Posterior vena cava (tissue), 2 donors: ENCODE results near the gene PARD3B. TPM values are rescaled to one million over a fixed set of nuclear protein-coding genes. Genes with fewer than 3 reads are reported as not detected.

Experiments used
- DNase-seq: peaks from one replicate; pipeline ENCODE4 v3.0.0-alpha.2; 2020; ENCODE audit warnings: low spot score
- intact Hi-C, 2 donors: fragments of 100-400 bp; cut with DNase I; formaldehyde crosslinking; loops; one replicate each; pipeline versions ENCODE4 v1.14.1 to v1.14.2; 2022 to 2023
- total RNA-seq, 2 donors: library from RNA; stranded (reverse); fragmentation: NEBNext Ultra II Directional; extraction: Animal tissue kit (Norgen Biotek cat#: 25700); gene quantifications; one replicate each; pipeline ENCODE4 v1.2.1, GENCODE V29; 2021
- donor health status: DM: yes; HTN: yes; CAD: no.
- donor health status: DM: yes; HTN: yes; CAD: no.

The PARD3B gene
- total RNA-seq, 2 donors from 2014 or later: 37.0 to 48.1 TPM

DNA sequence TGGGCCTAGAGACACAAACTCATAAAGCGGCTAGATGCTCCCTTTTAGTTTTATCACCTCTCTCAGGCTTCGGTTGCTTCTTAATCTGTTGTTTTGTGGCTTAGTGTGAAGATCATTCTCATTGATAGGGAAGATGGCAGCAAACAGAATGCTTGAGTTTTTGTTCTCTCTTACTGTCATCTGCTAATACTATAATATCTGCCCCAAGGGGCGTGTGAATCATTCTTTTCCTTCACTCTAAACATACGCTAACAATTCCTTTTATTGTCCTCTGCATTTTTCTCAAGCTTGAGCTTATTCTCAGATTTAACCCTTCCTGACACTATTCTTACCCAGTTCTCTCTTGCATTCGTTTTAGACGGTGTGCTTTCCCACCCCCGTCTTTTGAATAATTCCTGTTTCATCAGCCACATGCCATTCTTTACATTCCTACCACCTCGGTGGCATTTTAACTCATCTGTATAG is 813.1 kb downstream of the PARD3B start:
- intact Hi-C loops: no loop called here
- DNase-seq: no peak

DNA sequence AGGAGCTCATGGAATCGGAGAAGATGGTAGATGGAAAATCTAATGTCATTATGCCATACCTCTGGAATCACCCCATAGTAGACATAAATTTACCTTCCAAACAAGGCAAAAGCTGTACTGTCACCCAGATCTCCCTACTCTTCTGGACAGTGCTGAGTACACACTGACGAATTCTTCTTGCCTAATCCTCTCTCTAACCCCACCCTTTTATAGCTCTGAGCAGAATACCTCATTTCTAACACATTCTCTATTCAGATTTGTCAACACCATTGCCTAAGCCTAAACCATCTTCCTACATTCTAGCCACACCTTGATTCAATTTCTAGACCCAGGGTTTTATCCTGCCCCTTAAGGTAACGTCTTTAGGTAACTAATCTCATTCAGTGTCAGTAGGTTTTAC is 816.0 kb downstream of the PARD3B start:
- DNase-seq: no peak
- intact Hi-C loops: no loop called here

DNA sequence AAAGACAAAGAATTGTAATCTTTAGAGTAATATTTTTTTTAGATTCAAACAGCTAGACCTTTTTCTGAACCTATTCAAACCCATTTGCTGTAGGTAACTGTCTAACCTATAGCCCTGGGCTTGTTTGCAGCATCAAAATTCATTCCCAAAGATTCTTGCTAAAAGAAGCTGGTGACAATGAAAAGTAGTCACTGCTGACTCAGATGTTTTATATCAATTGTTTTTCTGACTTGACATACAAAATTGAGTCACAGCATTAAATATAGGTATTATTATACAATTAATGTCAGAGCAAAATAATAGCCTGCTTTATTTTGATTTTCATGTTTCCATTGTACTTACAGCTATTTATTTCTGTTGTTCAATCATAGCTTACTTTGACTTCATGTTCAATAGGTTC is 816.7 kb downstream of the PARD3B start:
- DNase-seq: no peak
- intact Hi-C loops: no loop called here

DNA sequence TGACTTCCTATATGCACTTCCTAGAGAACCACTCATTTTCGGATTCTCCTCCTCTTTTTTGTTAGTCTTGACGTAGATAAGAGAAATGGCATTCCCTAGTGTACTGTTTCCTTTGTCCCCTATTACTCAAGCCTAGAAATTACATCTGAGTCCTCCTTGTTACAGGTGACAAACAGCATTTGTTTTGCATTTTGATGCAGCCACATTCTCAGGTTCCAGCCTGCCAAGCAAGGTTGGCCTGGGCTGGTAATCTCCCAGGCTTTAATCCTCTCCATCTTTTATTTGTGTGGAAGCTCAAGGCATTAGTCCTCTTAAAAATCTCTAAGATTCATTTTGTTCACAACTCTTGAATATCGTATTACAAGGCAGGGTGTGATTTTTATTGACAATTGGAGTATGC is 819.0 kb downstream of the PARD3B start:
- intact Hi-C loops: no loop called here
- DNase-seq: no peak

DNA sequence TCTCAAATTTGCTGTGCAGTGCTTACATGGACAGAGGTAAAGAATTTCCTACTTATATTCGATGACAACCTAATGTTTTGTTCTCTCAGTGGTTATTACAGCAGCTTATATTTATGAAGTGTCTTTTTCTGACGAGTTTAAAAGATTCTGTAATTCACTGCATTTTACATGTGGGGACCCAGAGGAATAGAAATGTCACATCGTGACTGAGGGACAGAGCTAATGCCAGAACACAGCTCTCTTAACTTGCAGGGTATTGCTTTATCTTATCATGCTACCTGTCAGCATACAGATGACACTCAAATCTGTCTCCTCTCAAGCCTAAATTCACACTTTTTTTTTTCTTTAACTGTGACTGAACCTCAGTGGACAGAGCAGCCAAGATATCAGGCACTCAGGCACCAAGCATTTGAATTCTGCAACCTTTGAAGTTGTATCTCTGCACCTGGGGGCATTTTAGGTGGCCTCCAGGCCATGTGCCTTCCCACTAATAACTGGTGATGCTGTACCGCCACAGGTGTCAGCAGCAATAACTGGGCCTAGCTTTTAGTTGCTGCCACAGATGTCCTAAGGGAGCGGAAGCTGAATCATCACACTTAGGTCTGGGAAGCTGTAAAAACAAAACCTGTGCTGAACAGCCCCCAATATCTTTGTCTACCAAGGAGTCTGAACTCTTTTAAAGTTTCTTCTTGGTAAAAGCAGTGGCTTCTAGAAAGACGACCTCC is 821.2 kb downstream of the PARD3B start:
- intact Hi-C loops: no loop called here
- no peak for DNase-seq

DNA sequence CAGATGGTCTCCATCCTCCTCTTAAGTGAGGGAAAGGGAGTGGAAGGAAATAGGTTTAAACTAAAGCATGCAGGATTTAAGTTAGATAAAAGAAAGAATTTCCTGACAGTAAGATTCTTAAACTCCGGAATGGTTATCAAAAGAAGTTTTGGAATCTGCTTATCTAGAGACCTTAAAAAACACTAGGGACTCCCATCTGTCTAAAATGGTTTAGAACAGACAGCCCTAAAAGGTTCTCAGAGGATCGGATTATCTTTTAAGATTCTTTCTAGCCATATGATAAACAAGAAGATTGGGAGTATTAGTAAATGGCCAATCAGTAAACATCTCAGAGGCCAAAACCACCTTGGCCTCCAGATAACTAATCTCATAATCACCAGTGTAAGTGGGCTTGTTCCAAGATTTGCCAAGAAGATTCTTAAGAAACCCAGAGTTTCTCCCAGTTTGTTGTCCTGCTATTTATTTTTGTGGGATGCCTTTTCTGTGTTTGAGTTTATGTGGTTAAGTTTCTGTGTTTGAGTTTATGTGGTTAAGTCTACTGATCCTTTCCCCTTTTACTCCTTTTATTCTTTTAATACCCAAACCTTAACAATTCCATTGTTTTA is 822.2 kb downstream of the PARD3B start:
- DNase-seq: no peak
- intact Hi-C loops: no loop called here

DNA sequence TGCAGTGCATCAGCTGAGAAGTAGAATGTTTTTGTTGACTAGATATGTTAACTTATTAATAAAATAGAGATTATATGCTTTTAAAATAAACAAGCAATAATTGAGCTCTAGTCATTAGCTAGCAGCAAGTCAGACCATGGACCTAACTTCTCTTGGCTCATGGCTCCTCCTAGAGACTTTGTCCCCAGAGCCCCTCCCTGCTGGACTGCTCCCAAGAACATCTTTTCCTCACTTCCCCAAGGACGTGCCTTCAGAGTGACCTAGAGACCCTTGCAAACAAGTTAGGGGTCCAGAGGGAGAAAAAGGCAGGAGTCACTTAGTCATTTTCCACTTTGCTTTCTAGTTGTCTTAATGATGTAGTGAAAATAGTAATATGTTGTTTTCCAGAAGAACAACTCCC is 824.5 kb downstream of the PARD3B start:
- intact Hi-C loops: no loop called here

DNA sequence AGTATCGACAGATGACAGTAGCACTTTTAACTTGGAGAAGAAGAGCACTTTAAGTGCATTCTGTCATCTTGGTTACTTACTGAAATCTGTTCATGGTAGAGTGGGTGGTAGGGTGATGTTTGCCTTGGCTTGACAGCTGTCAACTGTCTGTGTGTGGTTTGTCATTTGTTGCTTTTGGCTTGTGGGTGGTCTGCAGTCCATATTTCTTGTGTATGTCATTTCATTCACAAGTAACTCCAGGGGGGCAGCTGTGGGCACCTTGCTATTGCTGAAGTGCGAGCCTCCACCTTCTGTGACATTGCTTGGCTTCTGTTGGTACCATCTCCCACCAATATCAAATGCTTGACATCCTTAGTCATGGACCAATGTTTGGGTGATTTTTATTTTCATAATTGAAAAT is 825.5 kb downstream of the PARD3B start:
- intact Hi-C loops: no loop called here
- no peak for DNase-seq

More for the DNA sequence above, 824.5 kb downstream of the PARD3B start:
- no peak for DNase-seq

DNA sequence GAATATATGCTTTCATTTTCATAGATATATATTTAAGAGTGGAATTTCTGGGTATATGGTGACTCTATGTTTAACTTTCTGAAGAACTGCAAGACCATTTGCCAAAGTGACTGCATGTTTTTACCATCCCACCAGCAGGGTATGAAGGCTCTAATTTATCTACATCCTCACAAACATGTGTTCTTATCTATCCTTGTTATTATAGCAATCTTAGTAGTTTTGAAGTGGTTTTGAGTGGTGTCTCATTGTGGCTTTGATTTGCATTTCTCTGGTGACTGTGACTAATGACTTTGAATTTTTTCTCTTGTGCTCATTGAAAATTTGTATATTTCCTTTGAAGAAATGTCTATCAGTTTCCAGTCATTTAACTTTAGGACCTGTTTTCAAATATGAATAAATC is 826.9 kb downstream of the PARD3B start:
- intact Hi-C loops: no loop called here
- DNase-seq: no peak

DNA sequence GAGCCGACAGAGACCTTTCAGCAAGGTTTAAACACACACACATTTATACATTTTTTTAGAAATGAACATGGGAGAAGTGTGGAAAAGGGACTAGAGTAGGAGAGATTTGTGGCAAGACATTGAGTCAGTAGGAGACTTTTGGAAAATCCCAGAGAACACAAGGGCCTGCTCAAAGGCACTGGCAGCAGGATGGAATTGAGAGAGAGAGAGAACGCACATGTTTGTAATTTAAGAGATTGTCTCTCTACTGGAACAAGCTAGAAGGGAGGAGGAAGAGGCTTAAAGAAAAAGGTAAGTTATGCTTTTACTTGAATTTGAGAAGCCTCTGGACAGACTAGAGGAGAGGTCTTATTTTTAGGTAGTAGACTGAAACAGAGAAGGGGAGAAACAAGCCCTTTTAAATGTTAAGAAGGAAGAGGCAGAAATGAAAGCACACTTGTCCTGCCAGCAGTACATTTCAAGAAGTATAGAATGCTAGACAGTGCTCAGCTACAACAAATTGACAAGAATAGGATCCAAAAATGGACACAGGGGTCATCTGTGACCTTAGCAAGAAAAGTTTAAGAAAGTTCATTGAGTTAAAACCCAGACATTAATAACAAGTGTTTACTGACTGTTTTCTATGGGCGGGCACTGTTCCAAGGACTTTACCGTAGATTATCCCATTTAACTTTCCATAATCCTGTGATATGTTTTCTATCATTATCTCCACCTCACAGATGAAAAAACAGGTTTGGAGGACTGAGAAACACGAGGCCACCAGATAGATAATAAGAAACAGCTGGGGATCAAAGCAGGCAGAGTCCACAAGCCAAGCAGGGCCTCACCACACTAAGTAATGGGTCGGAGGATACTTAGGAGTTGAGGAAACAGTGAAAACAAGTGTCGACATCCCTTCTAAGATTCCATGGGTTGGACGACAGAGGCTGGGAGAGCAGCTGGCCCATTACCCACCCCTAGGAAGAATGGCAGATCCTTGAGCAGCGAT is 830.5 kb downstream of the PARD3B start:
- intact Hi-C loops: no loop called here
- DNase-seq: no peak

DNA sequence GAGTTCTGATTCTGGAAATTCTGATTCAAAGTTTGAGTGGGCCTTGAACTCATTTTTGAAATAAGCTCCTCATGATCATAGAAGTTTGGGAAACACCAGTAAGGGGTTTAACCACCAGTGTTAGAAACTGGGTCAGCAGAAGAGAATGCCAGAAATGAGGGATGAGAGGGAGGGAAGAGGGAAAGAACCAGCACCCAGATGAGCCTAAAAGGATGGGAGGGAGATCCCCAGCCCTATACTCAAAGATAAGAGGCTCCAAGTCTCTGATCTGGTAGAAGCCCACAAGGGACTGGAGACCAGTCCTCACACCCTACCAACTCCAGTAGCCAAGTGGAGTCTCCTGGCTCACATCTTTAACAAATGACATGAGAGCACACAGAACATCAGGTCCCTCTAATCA is 832.0 kb downstream of the PARD3B start:
- no peak for DNase-seq
- intact Hi-C loops: no loop called here

DNA sequence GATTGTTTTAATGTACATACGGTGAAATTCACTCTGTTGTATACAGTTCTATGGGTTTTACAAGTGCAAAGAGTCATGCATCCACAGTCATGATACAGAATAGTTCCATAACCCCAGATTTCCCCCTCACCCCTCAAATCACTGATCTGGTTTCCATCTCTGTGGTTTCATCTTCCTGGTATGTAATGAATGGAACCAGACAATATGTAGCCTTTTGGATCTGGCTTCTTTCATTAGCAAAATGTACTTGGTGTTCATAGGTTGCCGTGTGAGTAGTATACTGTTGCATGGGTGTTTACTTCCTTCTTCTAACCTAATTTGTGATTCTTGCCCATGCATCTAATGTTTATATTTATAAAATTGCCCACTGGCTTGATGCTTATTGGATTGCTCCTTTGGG is 838.3 kb downstream of the PARD3B start:
- intact Hi-C loops: no loop called here
- no peak for DNase-seq

DNA sequence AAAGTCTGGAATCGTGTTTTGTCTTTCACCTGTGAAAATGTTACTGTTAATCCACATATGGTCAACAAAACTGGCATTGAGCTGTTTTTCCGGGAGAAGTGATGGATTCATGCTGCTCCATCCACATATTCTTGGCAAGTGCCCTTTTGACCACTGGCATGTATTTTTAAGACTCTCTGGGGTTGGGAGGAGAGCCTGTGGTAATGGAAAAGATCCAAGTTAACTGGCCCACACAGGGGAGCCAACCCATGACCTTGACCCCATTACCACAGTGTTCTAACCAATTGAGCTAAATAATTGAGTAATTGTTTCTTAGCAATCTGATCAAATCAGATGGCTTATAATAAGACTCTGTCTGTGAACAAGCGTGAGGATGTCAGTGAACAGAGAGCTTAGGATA is 840.8 kb downstream of the PARD3B start:
- DNase-seq: no peak
- intact Hi-C loops: no loop called here

DNA sequence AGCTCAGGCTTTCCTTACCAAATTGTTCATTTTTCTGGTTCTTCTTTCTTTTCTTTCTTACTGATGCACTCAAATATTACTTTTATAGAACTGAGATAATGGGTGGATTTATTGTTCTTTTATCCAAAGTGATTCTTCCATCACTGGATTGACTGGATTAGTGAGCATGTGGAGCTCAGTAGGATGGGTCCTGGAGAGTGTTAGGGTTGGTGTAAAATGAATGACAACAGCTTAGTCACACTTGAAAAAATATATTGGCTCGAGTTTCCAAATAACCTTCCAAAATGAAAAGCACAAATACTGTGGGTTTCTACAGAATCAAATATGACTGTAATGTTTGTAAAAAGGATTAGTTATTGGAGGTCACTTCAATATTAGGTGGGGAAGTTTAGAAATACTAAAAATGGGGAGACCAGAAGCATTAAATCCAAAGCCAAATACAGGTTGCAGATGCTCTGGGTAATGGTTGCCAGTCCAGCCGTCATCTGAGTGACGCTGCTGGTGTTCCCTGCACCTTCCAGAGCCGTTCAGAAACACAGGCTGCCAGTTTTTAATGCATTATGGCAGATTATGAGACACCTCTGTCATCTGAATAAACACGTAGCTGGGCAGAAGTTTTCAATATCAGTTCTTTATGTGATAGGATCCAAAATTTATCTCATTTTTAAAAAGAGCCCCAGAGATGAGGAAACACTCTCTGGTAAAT is 842.2 kb downstream of the PARD3B start:
- DNase-seq: no peak
- intact Hi-C loops: no loop called here

DNA sequence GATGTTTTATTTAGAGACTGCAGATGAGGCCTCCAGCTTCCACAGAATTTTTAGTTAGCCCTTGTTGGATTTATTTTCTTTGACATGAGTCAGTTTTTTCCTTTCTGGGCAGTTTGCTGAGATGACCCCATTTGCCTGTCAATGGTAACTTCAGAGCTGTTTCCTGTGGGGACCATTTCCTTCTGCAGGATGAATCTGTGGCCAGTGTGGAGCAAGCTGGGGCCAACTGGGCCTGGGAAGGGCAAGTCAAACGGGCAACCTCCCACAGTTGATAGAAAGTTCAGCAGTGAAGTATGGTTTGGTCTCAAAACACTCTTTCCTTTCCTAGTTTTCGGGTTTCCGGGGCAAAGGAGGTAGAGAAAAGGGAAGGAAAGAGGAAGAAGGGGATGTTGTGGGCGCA is 845.6 kb downstream of the PARD3B start:
- DNase-seq: no peak
- intact Hi-C loops: no loop called here

DNA sequence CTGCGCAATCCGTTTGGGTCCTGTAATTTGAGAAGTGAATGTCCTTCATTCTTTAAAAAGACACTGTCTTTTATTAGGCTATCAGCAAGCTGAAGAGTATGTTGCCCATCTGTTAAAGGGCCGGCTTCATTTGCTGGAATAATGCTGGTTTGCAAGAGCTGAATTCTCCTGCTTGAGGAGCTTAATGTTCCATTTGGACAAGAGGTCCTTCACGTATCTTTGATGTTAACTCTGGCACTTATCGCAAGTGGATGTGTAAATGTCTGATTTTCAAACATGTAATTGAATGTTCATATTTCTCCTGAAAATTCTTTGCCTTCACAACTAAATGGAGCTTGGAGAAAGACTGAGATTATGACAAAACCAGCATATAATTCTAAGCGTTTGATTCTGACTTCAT is 856.2 kb downstream of the PARD3B start:
- intact Hi-C loops: no loop called here
- DNase-seq: no peak

DNA sequence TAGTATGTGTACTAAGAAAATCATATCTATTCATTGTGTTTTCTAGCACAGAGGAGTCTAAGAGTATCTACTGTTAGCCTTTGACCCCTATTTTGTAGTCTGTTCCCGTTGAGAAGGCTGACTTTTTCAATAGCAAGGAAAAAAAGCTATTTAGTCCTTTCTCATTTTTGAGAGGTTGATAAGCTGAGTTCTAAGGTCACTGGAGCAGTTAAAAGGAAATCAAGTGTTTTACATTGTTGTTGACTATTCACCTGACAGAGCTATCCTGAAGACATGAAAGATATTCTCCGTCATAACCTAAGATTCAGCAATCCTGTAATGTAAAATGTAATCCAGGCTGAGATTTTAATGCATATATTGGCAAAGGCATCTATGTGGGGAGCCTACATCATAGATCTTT is 856.7 kb downstream of the PARD3B start:
- intact Hi-C loops: no loop called here

DNA sequence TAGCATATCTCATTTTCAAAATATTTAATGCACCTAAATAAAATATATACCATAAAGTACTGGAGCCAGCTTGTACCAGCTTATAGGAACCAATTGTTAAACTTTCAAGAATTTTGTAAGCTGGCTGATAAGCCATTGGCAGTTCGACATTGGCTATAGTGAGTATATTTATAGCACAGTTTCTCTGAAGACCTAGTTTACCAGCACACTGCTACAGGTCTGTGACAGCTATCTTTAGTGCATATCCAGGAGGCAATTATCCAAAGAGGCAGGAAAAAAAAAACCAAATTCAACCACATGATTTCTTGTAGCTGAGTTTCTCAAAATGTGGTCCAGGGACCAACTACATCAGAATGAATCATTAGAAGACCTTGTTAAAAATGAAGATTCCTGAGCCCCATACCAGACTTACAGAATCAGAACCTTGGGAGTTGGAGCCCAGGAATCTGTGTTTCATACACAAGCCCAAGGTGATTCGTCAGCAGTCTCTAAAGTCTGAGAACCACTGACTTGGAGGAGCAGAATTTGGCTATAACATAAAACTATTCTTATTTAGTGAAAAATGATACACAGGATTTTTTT is 858.1 kb downstream of the PARD3B start:
- intact Hi-C loops: no loop called here
- DNase-seq: no peak

More for the DNA sequence above, 856.7 kb downstream of the PARD3B start:
- no peak for DNase-seq

DNA sequence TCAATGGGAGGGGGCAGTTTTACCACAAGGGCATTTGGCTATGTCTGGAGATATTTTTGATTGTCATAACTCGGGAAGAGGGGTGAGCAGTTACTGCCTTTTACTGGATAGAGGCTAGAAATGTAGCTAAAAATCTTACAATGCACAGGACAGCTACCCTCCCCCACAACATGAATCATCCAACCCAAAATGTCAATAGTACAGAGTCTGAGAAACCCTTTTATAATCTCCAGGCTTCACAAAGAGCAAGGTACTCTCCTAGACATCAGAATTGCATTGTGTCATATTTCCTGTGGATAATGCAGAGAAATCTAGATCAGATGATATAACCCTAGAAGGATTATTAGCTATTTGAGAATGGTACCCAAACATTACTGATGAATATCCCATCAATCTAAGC is 859.9 kb downstream of the PARD3B start:
- no peak for DNase-seq
- intact Hi-C loops: no loop called here
